SK-N-SH (cell line): Measurements from ENCODE around the gene TUBB4A. TPM values are rescaled to one million over a fixed set of nuclear protein-coding genes. Genes with fewer than 3 reads are reported as not detected.

Experiments
- CTCF ChIA-PET: fragments of 300-600, 350-600 bp; formaldehyde crosslinking; extraction: SDS; loops from one replicate; lab custom pipeline; 2021; lab: Yijun Ruan, JAX
- POLR2A ChIA-PET: fragments of 350-600 bp; sonication (Branson Sonifier 250); formaldehyde crosslinking; extraction: SDS; loops from one replicate; lab custom pipeline; 2020; ENCODE audit warnings: antibody characterized with exemption, inconsistent platforms; lab: Yijun Ruan, JAX
- DNase-seq: peaks from one replicate; pipeline ENCODE4 v3.0.0; 2012
- H2AFZ ChIP-seq: fragments of 200-600 bp; sonication (generic); 2 replicates; pipeline ENCODE4 v1.8.1; 2016; ENCODE audit warnings: antibody characterized with exemption, mild to moderate bottlenecking, low read depth
- H3F3A ChIP-seq: fragments of 200-600 bp; sonication (generic); replicated peaks from 2 replicates; pipeline ENCODE3; 2016; ENCODE audit warnings: antibody characterized with exemption, mild to moderate bottlenecking; ENCODE audit not compliant: insufficient read depth
- H3K27ac ChIP-seq, 2 experiments: fragments of 200-500 bp in 1 of 2; fragments of 200-600 bp in 1 of 2; sonication (Bioruptor generic) in 1 of 2; sonication (generic), shearing (Covaris generic) in 1 of 2; 2 replicates each; pipeline versions ENCODE4 v1.5.1 to v1.6.1; 2014 to 2016; ENCODE audit warnings: low read depth in 2 of 2, inconsistent platforms in 1 of 2, low read length in 1 of 2, mild to moderate bottlenecking in 1 of 2, mixed read lengths in 1 of 2
- H3K27me3 ChIP-seq: fragments of 200-600 bp; sonication (generic), shearing (Covaris generic); 2 replicates; pipeline ENCODE4 v1.6.1; 2016; ENCODE audit warnings: mixed run types; ENCODE audit not compliant: insufficient read depth
- H3K36me3 ChIP-seq, 2 experiments: fragments of 200-500 bp in 1 of 2; fragments of 200-600 bp in 1 of 2; sonication (Bioruptor generic) in 1 of 2; sonication (generic) in 1 of 2; replicated peaks in 1 of 2; 2 replicates each; pipeline versions ENCODE3 to v1.5.1; 2014 to 2016; ENCODE audit warnings: low read length in 1 of 2, mild to moderate bottlenecking in 1 of 2; ENCODE audit not compliant: insufficient read depth in 2 of 2, control insufficient read depth in 1 of 2
- H3K4me1 ChIP-seq, 2 experiments: fragments of 200-500 bp in 1 of 2; fragments of 200-600 bp in 1 of 2; sonication (Bioruptor generic) in 1 of 2; sonication (generic), shearing (Covaris generic) in 1 of 2; 2 replicates each; pipeline versions ENCODE4 v1.5.1 to v1.6.1; 2014 to 2016; ENCODE audit warnings: low read depth in 1 of 2, low read length in 1 of 2, mixed run types in 1 of 2; ENCODE audit not compliant: insufficient read depth in 2 of 2, control insufficient read depth in 1 of 2
- H3K4me2 ChIP-seq: fragments of 200-600 bp; sonication (generic), shearing (Covaris generic); 2 replicates; pipeline ENCODE4 v1.6.1; 2017; ENCODE audit warnings: mixed run types
- H3K4me3 ChIP-seq, 2 experiments: fragments of 200-500 bp in 1 of 2; fragments of 200-600 bp in 1 of 2; sonication (Bioruptor generic) in 1 of 2; sonication (generic), shearing (Covaris generic) in 1 of 2; 2 replicates each; pipeline versions ENCODE4 v1.5.1 to v1.8.1; 2014 to 2016; ENCODE audit warnings: low read depth in 2 of 2, inconsistent platforms in 1 of 2, low read length in 1 of 2, mild to moderate bottlenecking in 1 of 2, mixed read lengths in 1 of 2, moderate library complexity in 1 of 2
- H3K79me2 ChIP-seq: fragments of 200-600 bp; sonication (generic); 2 replicates; pipeline ENCODE4 v1.8.1; 2017; ENCODE audit warnings: mild to moderate bottlenecking; ENCODE audit not compliant: insufficient read depth
- H3K9ac ChIP-seq: fragments of 200-600 bp; sonication (generic); 2 replicates; pipeline ENCODE4 v1.6.1; 2017; ENCODE audit warnings: mixed run types
- H3K9me2 ChIP-seq: fragments of 200-600 bp; sonication (generic); 2 replicates; pipeline ENCODE4 v1.6.1; 2017; ENCODE audit warnings: mixed run types
- H3K9me3 ChIP-seq: fragments of 200-600 bp; sonication (generic); 2 replicates; pipeline ENCODE4 v1.6.1; 2017; ENCODE audit warnings: mixed run types, mild to moderate bottlenecking, moderate library complexity
- H4K20me1 ChIP-seq: fragments of 200-600 bp; sonication (generic); 2 replicates; pipeline ENCODE4 v1.6.1; 2017; ENCODE audit warnings: mild to moderate bottlenecking, mixed run types; ENCODE audit not compliant: insufficient read depth
- CHD2 ChIP-seq: fragments of 150-350 bp; IDR thresholded peaks from 2 replicates; pipeline ENCODE4 v1.6.1; 2018; ENCODE audit warnings: low read length; ENCODE audit not compliant: partially characterized antibody
- CTCF ChIP-seq: fragments of 200-600 bp; sonication (generic); IDR thresholded peaks from 2 replicates; pipeline ENCODE4 v1.6.1; 2017; ENCODE audit warnings: antibody characterized with exemption, mild to moderate bottlenecking, moderate library complexity
- EP300 ChIP-seq, 2 experiments: IDR thresholded peaks; 2 replicates each; pipeline versions ENCODE4 v1.4.0 to v1.6.1; 2012; ENCODE audit warnings: borderline replicate concordance in 1 of 2, low read depth in 1 of 2, low read length in 1 of 2
- FOSL2 ChIP-seq: IDR thresholded peaks from 2 replicates; pipeline ENCODE4 v1.4.0; 2012; ENCODE audit warnings: low read depth, mild to moderate bottlenecking, moderate library complexity, borderline replicate concordance
- FOXM1 ChIP-seq: IDR thresholded peaks from 2 replicates; pipeline ENCODE4 v1.4.0; 2012; ENCODE audit warnings: low read depth, mild to moderate bottlenecking
- GABPA ChIP-seq: IDR thresholded peaks from 2 replicates; pipeline ENCODE4 v1.4.0; 2012; ENCODE audit warnings: low read depth, mild to moderate bottlenecking
- GATA2 ChIP-seq: sonication (generic); formaldehyde crosslinking; IDR thresholded peaks from 2 replicates; pipeline ENCODE4 v1.5.0; 2020; ENCODE audit warnings: mild to moderate bottlenecking, missing genetic modification reagents
- MAX ChIP-seq: IDR thresholded peaks from 2 replicates; pipeline ENCODE4 v1.4.0; 2012; ENCODE audit warnings: low read depth
- MXI1 ChIP-seq: IDR thresholded peaks from 2 replicates; pipeline ENCODE4 v1.6.1; 2012; ENCODE audit warnings: mild to moderate bottlenecking, low read depth, low read length, improper control_type of control experiment
- TCF12 ChIP-seq: IDR thresholded peaks from 2 replicates; pipeline ENCODE4 v1.4.0; 2012
- USF2 ChIP-seq: fragments of 150-350 bp; IDR thresholded peaks from 2 replicates; pipeline ENCODE4 v1.6.1; 2017; ENCODE audit warnings: antibody characterized with exemption, low read length, low read depth, borderline replicate concordance
- WGBS: methylation state at CpG from one replicate; pipeline ENCODE4 v1.1.6; 2017; ENCODE audit warnings: low lambda C conversion rate; 5-methylcytosine and 5-hydroxymethylcytosine counted together
- polyA plus RNA-seq, 3 experiments: library from polyadenylated mRNA; depleted of rRNA; stranded (reverse); fragments of >200 nt; gene quantifications; 2 replicates each; pipeline ENCODE4 v1.2.3, GENCODE V29; 2012

The TUBB4A gene
- polyA plus RNA-seq, 1 of the 3 experiments (the other 2 are of a cell fraction), result 4.5 TPM

- Histone ChIP-seq H3K36me3 (no peaks in the 10 kb centered on the region), H3K9ac (peak overlapping the region; percentile 41; the same call in 1 of the 2 replicates), H3F3A (no peaks in the 10 kb centered on the region), H3K4me1 (peaks cover 0 to 12% of the 10 kb centered on the region in 2 experiments; a peak in 1 of 4 replicates), H3K9me3 (no peaks in the 10 kb centered on the region), H3K4me2 (peak overlapping the region; percentile 96), H3K79me2 (no peaks in the 10 kb centered on the region), H3K27me3 (peaks cover 16% of the 10 kb centered on the region), H3K4me3 (peak overlapping the region; percentile 69 to 84), H2AFZ (peak overlapping the region; percentile 89), H3K27ac (peak overlapping the region in 1 of 2 experiments; percentile 75; a peak in 1 of 4 replicates), H3K9me2 (no peaks in the 10 kb centered on the region), H4K20me1 (no peaks in the 10 kb centered on the region)
- POLR2A ChIA-PET, result interaction anchor here (1.3 kb wide), 1 partner anchor 25 kb away, joined by 3 read pairs; no protein-coding TSS in a partner anchor
- peak; percentile 99 for DNase-seq
- 1% methylated on average over 31 of the region's 57 CpGs for WGBS
- peak; percentile 72 for TF ChIP-seq MAX
- no peak for TF ChIP-seq GABPA
- peak; percentile 4; the same call in 1 of the 2 replicates for TF ChIP-seq FOSL2
- peak; percentile 19; the same call in 1 of the 2 replicates for TF ChIP-seq TCF12
- TF ChIP-seq EP300 (IDR thresholded peaks at IDR 0.05; ENCODE audit: borderline replicate concordance in 1 of 2, low read depth in 1 of 2, low read length in 1 of 2), result 0 out of 4 replicates have a peak, but pooled peaks have one; percentile 13
- peak; percentile 38 for TF ChIP-seq CTCF
- peak; percentile 26 for TF ChIP-seq CHD2
- no peak for TF ChIP-seq FOXM1
- no peak for TF ChIP-seq GATA2 (CRISPR knock-in tag)
- CTCF ChIA-PET, result interaction anchor here (1.1 kb wide), 1 partner anchor 45 kb away, joined by 8 read pairs; no protein-coding TSS in a partner anchor
These were observed 41.8 kb downstream of the TUBB4A start for GRCh38 chr19:6460099-6460884.

- ChIA-PET CTCF (interaction anchor here (0.6 to 1.1 kb wide), 2 partner anchors 17 to 45 kb away, joined by 3 to 8 read pairs; no protein-coding TSS in a partner anchor), POLR2A (interaction anchor here (1.3 kb wide), 1 partner anchor 24 kb away, joined by 3 read pairs; no protein-coding TSS in a partner anchor)
- Histone ChIP-seq H3K9ac (peak within 1 kb of the TSS; percentile 41; the same call in 1 of the 2 replicates), H3K4me1 (peaks cover 0 to 12% of the 10 kb centered on the region in 2 experiments; a peak in 1 of 4 replicates), H3K79me2 (no peaks in the 10 kb centered on the region), H3K36me3 (peaks cover 0 to 6% of the 10 kb centered on the region in 2 experiments), H3K4me2 (peak within 1 kb of the TSS; percentile 96), H3K9me2 (no peaks in the 10 kb centered on the region), H4K20me1 (no peaks in the 10 kb centered on the region), H3K27ac (peak within 1 kb of the TSS in 1 of 2 experiments; percentile 75; a peak in 1 of 4 replicates), H3K4me3 (peak within 1 kb of the TSS; percentile 69 to 84), H3K27me3 (peaks cover 8% of the 10 kb centered on the region), H3F3A (no peaks in the 10 kb centered on the region), H2AFZ (peak within 1 kb of the TSS; percentile 89), H3K9me3 (no peaks in the 10 kb centered on the region)
- 2% methylated on average over 32 of the region's 70 CpGs for WGBS
- TF ChIP-seq CHD2, result peak; percentile 57
- peak; percentile 50 for TF ChIP-seq MXI1
- no peak for TF ChIP-seq USF2
- DNase-seq, result peak; percentile 97
These were observed 42.6 kb downstream of the TUBB4A start, which contains the start of gene SLC25A23 for GRCh38 chr19:6459262-6460098. TSS of gene SLC25A23 (minus strand) at chr19:6459792. CDS start at chr19:6459628, 164 bp downstream.
